ENCODE measurements around the gene KLHL30.

KLHL30 gene

GRCh38 chr2:238130696-238131628 is 7.5 kb upstream of the KLHL30 start:
- H3K4me3 ChIP-seq (ENCODE audit: low read depth, low read length): no peak overlapping the region
- no peaks in the 10 kb centered on the region; the same call in 1 of the 2 replicates for H3K4me1 ChIP-seq
- no peaks in the 10 kb centered on the region for H3K9me3 ChIP-seq
- no peak for TF ChIP-seq CTCF (IDR thresholded peaks at IDR 0.05; ENCODE audit: low read depth, low read length)
- no peaks in the 10 kb centered on the region for H3K27me3 ChIP-seq
- peak; percentile 13 for DNase-seq
- no peaks in the 10 kb centered on the region for H3K36me3 ChIP-seq

GRCh38 chr2:238131761-238132462 is 6.6 kb upstream of the KLHL30 start:
- peak; percentile 11 for DNase-seq
- no peaks in the 10 kb centered on the region for H3K27me3 ChIP-seq
- no peak for TF ChIP-seq CTCF (IDR thresholded peaks at IDR 0.05; ENCODE audit: low read depth, low read length)
- no peak overlapping the region for H3K4me3 ChIP-seq (ENCODE audit: low read depth, low read length)
- H3K9me3 ChIP-seq: no peaks in the 10 kb centered on the region
- H3K4me1 ChIP-seq: no peaks in the 10 kb centered on the region; the same call in 1 of the 2 replicates
- no peaks in the 10 kb centered on the region for H3K36me3 ChIP-seq

GRCh38 chr2:238132463-238133450 is 5.7 kb upstream of the KLHL30 start:
- TF ChIP-seq CTCF (IDR thresholded peaks at IDR 0.05; ENCODE audit: low read depth, low read length): no peak
- DNase-seq: peak; percentile 22
- H3K27me3 ChIP-seq: no peaks in the 10 kb centered on the region
- H3K36me3 ChIP-seq: no peaks in the 10 kb centered on the region
- no peaks in the 10 kb centered on the region for H3K9me3 ChIP-seq
- H3K4me3 ChIP-seq (ENCODE audit: low read depth, low read length): no peak overlapping the region
- H3K4me1 ChIP-seq: no peaks in the 10 kb centered on the region; the same call in 1 of the 2 replicates

- TF ChIP-seq CTCF (IDR thresholded peaks at IDR 0.05; ENCODE audit: low read depth, low read length): 0 out of 2 replicates have a peak, but pooled peaks have one; percentile 15
- no peak overlapping the region for H3K4me3 ChIP-seq (ENCODE audit: low read depth, low read length)
- DNase-seq: peak; percentile 30
- peaks cover 6% of the 10 kb centered on the region for H3K4me1 ChIP-seq
- H3K36me3 ChIP-seq: no peaks in the 10 kb centered on the region
- H3K27me3 ChIP-seq: no peaks in the 10 kb centered on the region
- H3K9me3 ChIP-seq: no peaks in the 10 kb centered on the region
Observed at GRCh38 chr2:238133499-238134392, 4.7 kb upstream of the KLHL30 start.

- Histone ChIP-seq H3K36me3 (no peaks in the 10 kb centered on the region), H3K4me3 (ENCODE audit: low read depth, low read length) (no peak overlapping the region), H3K27me3 (no peaks in the 10 kb centered on the region), H3K4me1 (peaks cover 10% of the 10 kb centered on the region), H3K9me3 (no peaks in the 10 kb centered on the region)
- no peak for TF ChIP-seq CTCF (IDR thresholded peaks at IDR 0.05; ENCODE audit: low read depth, low read length)
- DNase-seq: peak; percentile 15
Observed at GRCh38 chr2:238134393-238134785, 4.1 kb upstream of the KLHL30 start.

Measured in BE2C (cell line).